Pancreas (tissue), 10 donors: ENCODE data around the gene KCNMA1. TPM values are rescaled to one million over a fixed set of nuclear protein-coding genes. Genes with fewer than 3 reads are reported as not detected.

Experiments used
- ATAC-seq, 4 donors: fragments of 200-7000 bp; cut with Tn5 transposase; one replicate each; pipeline versions ENCODE4 v1.8.0 to v1.9.1; 2020; ENCODE audit warnings: mild to moderate bottlenecking in 4 of 4, moderate library complexity in 4 of 4
- DNase-seq, 6 donors: peaks; one replicate each; pipeline ENCODE4 v3.0.0-alpha.2; 2020
- FAIRE-seq: peaks from 2 replicates; lab custom pipeline; 2012; peaks lifted over from hg19 to GRCh38; lab: Jason Lieb, UNC
- H3K27ac ChIP-seq, 4 donors: fragments of 200-600 bp; sonication (generic); 1 replicate in 3 of 4; 2 replicates in 1 of 4; pipeline versions ENCODE4 v1.5.0 to v1.8.0; 2020
- H3K27me3 ChIP-seq, 4 donors: fragments of 200-600 bp; one replicate each; pipeline ENCODE4 v1.8.0; 2021
- H3K36me3 ChIP-seq, 3 donors: fragments of 200-600 bp; sonication (generic) in 1 of 3; one replicate each; pipeline versions ENCODE4 v1.5.0 to v1.8.0; 2020 to 2021
- H3K4me1 ChIP-seq, 3 donors: fragments of 200-600 bp; one replicate each; pipeline ENCODE4 v1.8.0; 2021
- H3K4me3 ChIP-seq, 4 donors: fragments of 200-600 bp; sonication (generic) in 2 of 4; one replicate each; pipeline versions ENCODE4 v1.5.0 to v1.8.0; 2020 to 2021
- H3K9me3 ChIP-seq, 4 donors: fragments of 200-600 bp; one replicate each; pipeline ENCODE4 v1.8.0; 2021
- CTCF ChIP-seq, 4 donors: fragments of 200-600 bp; sonication (generic) in 3 of 4; IDR thresholded peaks; one replicate each; pipeline versions ENCODE4 v1.5.0 to v1.8.0; 2021; ENCODE audit warnings: antibody characterized with exemption in 4 of 4
- WGBS, 2 donors: extraction: QIAGEN DNeasy Blood & Tissue Kit; methylation state at CpG; one replicate each; pipeline ENCODE4 v1.1.7; 2013; 5-methylcytosine and 5-hydroxymethylcytosine counted together
- intact Hi-C, 3 donors: fragments of 100-400 bp; cut with DNase I; formaldehyde crosslinking; loops; one replicate each; pipeline versions ENCODE4 v1.11.1 to v1.14.2; 2022
- polyA plus RNA-seq, 2 donors: library from polyadenylated mRNA; stranded (reverse); fragments of 200-250 nt; gene quantifications; one replicate each; pipeline ENCODE4 v1.2.3, GENCODE V29; 2013
- total RNA-seq, 6 donors: library from RNA; stranded (reverse); fragmentation: NEBNext Ultra II Directional in 4 of 6; extraction: Animal tissue kit (Norgen Biotek cat#: 25700) in 4 of 6; gene quantifications; one replicate each; pipeline versions ENCODE4 v1.2.1 to v1.2.4, GENCODE V29; 2021 to 2023
- donor health status: healthy with polysubstance abuse.
- donor health status: DM: no; HTN: no; CAD: no; lungs with moderate emphysema.
- donor health status: DM: no; HTN: no; CAD: no.
- donor health status: control.
- donor health status: control.
- donor health status: Bipolar disorder and iron deficiency.
- donor health status: DM: yes; HTN: yes; CAD: no.
- donor health status: DM: no; HTN: no; CAD: no.
- donor health status: DM: no; HTN: no; CAD: no.
- donor health status: DM: yes; HTN: yes; CAD: no.

KCNMA1 gene
- total and polyA plus RNA-seq, 8 donors, result 3.5 to 19.4 (median 9.3) TPM

DNA sequence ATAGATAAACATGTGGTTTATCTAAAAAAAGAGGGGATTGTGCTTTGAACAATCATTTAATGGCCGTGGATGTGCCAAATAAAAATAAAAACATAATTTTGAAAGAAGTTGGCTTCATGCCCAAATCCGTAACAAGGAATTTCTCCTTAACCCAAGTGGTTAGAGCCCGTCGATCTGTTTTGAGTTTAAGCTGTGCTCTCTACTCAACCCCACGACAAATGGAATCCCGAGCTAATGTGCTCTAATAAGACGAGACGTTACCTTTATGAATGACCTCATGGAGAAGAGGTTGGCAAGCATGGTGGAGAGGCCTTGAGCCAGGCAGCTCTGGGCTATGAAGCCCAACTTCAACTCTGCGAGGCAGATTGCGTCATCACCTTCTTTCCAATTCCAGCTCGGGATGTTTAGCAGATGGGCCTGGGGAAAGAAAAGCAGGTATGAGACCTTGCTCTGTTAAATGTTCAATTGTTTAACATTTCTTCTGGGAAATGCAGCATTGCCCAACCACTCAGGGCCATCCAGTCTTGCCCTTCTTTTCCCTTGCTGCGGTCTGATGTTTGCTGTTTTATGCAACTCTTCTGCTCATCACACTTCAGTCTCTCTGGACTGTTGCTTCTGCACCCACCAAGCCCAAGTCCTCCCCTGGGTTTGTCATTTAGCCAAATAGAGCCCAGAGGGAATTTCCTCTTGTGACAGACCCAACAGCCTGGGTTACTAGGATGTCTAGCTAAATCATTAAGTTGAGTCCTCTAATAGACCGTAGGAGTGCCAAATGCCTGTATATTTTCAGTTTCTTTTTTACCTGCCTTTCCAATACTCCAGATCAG is 564.6 kb downstream of the KCNMA1 start:
- H3K4me3 ChIP-seq, result no peak overlapping the region
- H3K4me1 ChIP-seq, result no peaks in the 10 kb centered on the region
- intact Hi-C loops, result no loop called here
- no peak for TF ChIP-seq CTCF (IDR thresholded peaks at IDR 0.05)
- H3K9me3 ChIP-seq, result no peaks in the 10 kb centered on the region
- FAIRE-seq (no peak), DNase-seq (peak in 3 of 6 donors; percentile 6 to 27 (median 26)), ATAC-seq (peak in 3 of 4 donors; percentile 31 to 57 (median 32))
- H3K27ac ChIP-seq, result no peak overlapping the region
- no peaks in the 10 kb centered on the region for H3K27me3 ChIP-seq
- whole genome bisulfite sequencing, 2 donors, result 79 to 80% methylated on average over 13 of the region's 13 CpGs
- no peaks in the 10 kb centered on the region for H3K36me3 ChIP-seq

- H3K27me3 ChIP-seq, result no peaks in the 10 kb centered on the region
- DNase-seq (no peak), ATAC-seq (no peak), FAIRE-seq (no peak)
- H3K36me3 ChIP-seq, result no peaks in the 10 kb centered on the region
- intact Hi-C loops, result no loop called here
- WGBS, 2 donors, result 87 to 90% methylated on average over 10 of the region's 10 CpGs
- no peaks in the 10 kb centered on the region for H3K9me3 ChIP-seq
- no peak for TF ChIP-seq CTCF (IDR thresholded peaks at IDR 0.05)
- H3K27ac ChIP-seq, result no peak overlapping the region
- H3K4me1 ChIP-seq, result no peaks in the 10 kb centered on the region
- no peak overlapping the region for H3K4me3 ChIP-seq
Measured at GRCh38 chr10:77072361-77072835, 565.2 kb downstream of the KCNMA1 start.

- no peak for TF ChIP-seq CTCF (IDR thresholded peaks at IDR 0.05)
- H3K27me3 ChIP-seq, result no peaks in the 10 kb centered on the region
Measured at GRCh38 chr10:77071956-77072355, 565.7 kb downstream of the KCNMA1 start.

GRCh38 chr10:77071001-77071511 is 566.6 kb downstream of the KCNMA1 start:
- no peak for DNase-seq
- H3K27me3 ChIP-seq, result no peaks in the 10 kb centered on the region
- intact Hi-C loops, result no loop called here
- H3K4me1 ChIP-seq, result no peaks in the 10 kb centered on the region
- no peaks in the 10 kb centered on the region for H3K9me3 ChIP-seq
- FAIRE-seq, result no peak
- H3K36me3 ChIP-seq, result no peaks in the 10 kb centered on the region
- ATAC-seq, result peak in 1 of 4 donors; percentile 41
- no peak overlapping the region for H3K27ac ChIP-seq
- WGBS, 2 donors, result 86 to 91% methylated on average over 4 of the region's 4 CpGs
- no peak overlapping the region for H3K4me3 ChIP-seq
- TF ChIP-seq CTCF (IDR thresholded peaks at IDR 0.05), result no peak

More at GRCh38 chr10:77071956-77072355, 565.7 kb downstream of the KCNMA1 start:
- no peak overlapping the region for H3K27ac ChIP-seq
- H3K4me1 ChIP-seq, result no peaks in the 10 kb centered on the region
- FAIRE-seq, result no peak
- intact Hi-C loops, result no loop called here
- H3K4me3 ChIP-seq, result no peak overlapping the region
- 50 to 59% methylated on average over 3 of the region's 3 CpGs for whole genome bisulfite sequencing, 2 donors
- no peak for DNase-seq
- no peaks in the 10 kb centered on the region for H3K36me3 ChIP-seq
- no peaks in the 10 kb centered on the region for H3K9me3 ChIP-seq
- ATAC-seq, result no peak

- no peaks in the 10 kb centered on the region for H3K27me3 ChIP-seq
- no peak for ATAC-seq
- no peaks in the 10 kb centered on the region for H3K9me3 ChIP-seq
- H3K27ac ChIP-seq, result no peak overlapping the region
- 92 to 93% methylated on average over 5 of the region's 5 CpGs for WGBS, 2 donors
- H3K36me3 ChIP-seq, result no peaks in the 10 kb centered on the region
- no peak for FAIRE-seq
- intact Hi-C loops, result no loop called here
- H3K4me3 ChIP-seq, result no peak overlapping the region
- no peak for DNase-seq
- H3K4me1 ChIP-seq, result no peaks in the 10 kb centered on the region
- TF ChIP-seq CTCF (IDR thresholded peaks at IDR 0.05), result no peak
Measured at GRCh38 chr10:77070346-77070745, 567.3 kb downstream of the KCNMA1 start.
